GM23338 (cell line): ENCODE results near the gene NKX2-1.

Experiments used
- CREB1 ChIP-seq: fragments of 250-450 bp; sonication (Bioruptor Pico); IDR thresholded peaks from 2 replicates; pipeline ENCODE4 v1.5.0; 2020; ENCODE audit warnings: low read depth, mild to moderate bottlenecking, moderate library complexity
- CTCF ChIP-seq, 2 experiments: fragments of 200-600 bp in 1 of 2; sonication (generic) in 1 of 2; conservative IDR thresholded peaks; 2 replicates each; pipeline versions ENCODE4 v1.5.1 to v1.6.1; 2016 to 2017; ENCODE audit warnings: antibody characterized with exemption in 2 of 2, low read depth in 2 of 2, mild to moderate bottlenecking in 2 of 2, moderate library complexity in 1 of 2
- ETS1 ChIP-seq: IDR thresholded peaks from 2 replicates; pipeline ENCODE4 v1.6.1; 2016; ENCODE audit warnings: antibody characterized with exemption
- EZH2 ChIP-seq: fragments of 200-600 bp; sonication (generic); IDR thresholded peaks from one replicate; pipeline ENCODE4 v1.8.0; 2017; ENCODE audit warnings: antibody characterized with exemption, mild to moderate bottlenecking, low read depth; ENCODE audit not compliant: unreplicated experiment
- EZH2phosphoT487 ChIP-seq: fragments of 200-600 bp; sonication (generic); IDR thresholded peaks from one replicate; pipeline ENCODE4 v1.8.1; 2018; ENCODE audit warnings: antibody characterized with exemption; ENCODE audit not compliant: unreplicated experiment
- JUNB ChIP-seq: IDR thresholded peaks from one replicate; pipeline ENCODE4 v1.6.1; 2016; ENCODE audit warnings: antibody characterized with exemption; ENCODE audit not compliant: unreplicated experiment
- NANOG ChIP-seq: IDR thresholded peaks from 2 replicates; pipeline ENCODE4 v1.6.1; 2016; ENCODE audit warnings: antibody characterized with exemption, borderline replicate concordance
- POLR2AphosphoS5 ChIP-seq: IDR thresholded peaks from 2 replicates; pipeline ENCODE4 v1.6.1; 2016; ENCODE audit warnings: antibody characterized with exemption, low read depth
- REST ChIP-seq: IDR thresholded peaks from one replicate; pipeline ENCODE4 v1.6.1; 2018; ENCODE audit warnings: antibody characterized with exemption; ENCODE audit not compliant: unreplicated experiment
- STAT1 ChIP-seq: IDR thresholded peaks from one replicate; pipeline ENCODE4 v1.6.1; 2016; ENCODE audit warnings: antibody characterized with exemption; ENCODE audit not compliant: unreplicated experiment
- ZNF114 ChIP-seq: fragments of 250-450 bp; sonication (Bioruptor Pico); IDR thresholded peaks from 2 replicates; pipeline ENCODE4 v1.5.0; 2020; ENCODE audit warnings: mild to moderate bottlenecking, moderate library complexity
- ZNF331 ChIP-seq: fragments of 250-450 bp; sonication (Bioruptor Pico); IDR thresholded peaks from 2 replicates; pipeline ENCODE4 v1.5.0; 2020; ENCODE audit warnings: low read depth, mild to moderate bottlenecking, moderate library complexity
- ZNF462 ChIP-seq: fragments of 250-450 bp; sonication (Bioruptor Pico); IDR thresholded peaks from 2 replicates; pipeline ENCODE4 v1.5.0; 2020; ENCODE audit warnings: mild to moderate bottlenecking, moderate library complexity

- TF ChIP-seq CREB1 (CRISPR knock-in tag), result no peak
- TF ChIP-seq CTCF (conservative IDR thresholded peaks at IDR 0.05; ENCODE audit: low read depth in 2 of 2), result no peak
- no peak for TF ChIP-seq POLR2AphosphoS5
- no peak for TF ChIP-seq EZH2
- no peak for TF ChIP-seq REST
- no peak for TF ChIP-seq STAT1
- TF ChIP-seq NANOG, result no peak
- TF ChIP-seq EZH2phosphoT487, result no peak
- no peak for TF ChIP-seq JUNB
- TF ChIP-seq ETS1, result no peak
- no peak for TF ChIP-seq ZNF462 (CRISPR knock-in tag)
- no peak for TF ChIP-seq ZNF114 (CRISPR knock-in tag)
- no peak for TF ChIP-seq ZNF331 (CRISPR knock-in tag)
Measured at GRCh38 chr14:36471431-36471830, 48.6 kb downstream of the NKX2-1 start.
